ENCODE data around the gene RERE. TPM values are rescaled to one million over a fixed set of nuclear protein-coding genes. Genes with fewer than 3 reads are reported as not detected.
"Not testable (repeated sequence)": the region's sequence is repeated elsewhere in the genome, so short reads cannot be mapped to it uniquely, and the experiment has no call there.

RERE gene
- total RNA-seq, 6 experiments from 2014 or later = 36.5 to 41.6 (median 37.5) TPM

DNA sequence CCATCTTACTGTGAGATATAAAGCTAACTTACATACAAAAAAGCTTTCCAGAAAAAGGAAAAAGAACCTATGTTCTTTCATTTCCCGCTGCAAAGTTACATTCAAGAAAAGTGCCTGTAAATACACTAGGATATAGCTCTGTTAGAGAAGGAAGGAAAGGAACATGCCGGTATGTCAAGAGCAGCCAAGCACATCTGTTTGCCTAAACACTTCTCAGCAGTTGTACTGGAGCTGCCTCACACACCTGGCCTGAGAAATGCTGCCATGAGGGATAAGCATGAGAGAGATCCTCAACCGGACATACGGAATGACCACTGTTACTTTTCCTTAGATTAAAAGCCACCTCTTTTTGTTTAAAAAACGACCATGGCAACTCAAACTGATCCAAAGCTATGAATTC is 189.7 kb downstream of the RERE start:
- peaks cover 5% of the 10 kb centered on the region; the same call in 1 of the 2 replicates for H3K36me3 Mint-ChIP-seq (ENCODE audit: low read depth)
- no peaks in the 10 kb centered on the region for H3K9me3 Mint-ChIP-seq
- no peak overlapping the region for H3K27ac Mint-ChIP-seq
- TF ChIP-seq, protein P1, sequence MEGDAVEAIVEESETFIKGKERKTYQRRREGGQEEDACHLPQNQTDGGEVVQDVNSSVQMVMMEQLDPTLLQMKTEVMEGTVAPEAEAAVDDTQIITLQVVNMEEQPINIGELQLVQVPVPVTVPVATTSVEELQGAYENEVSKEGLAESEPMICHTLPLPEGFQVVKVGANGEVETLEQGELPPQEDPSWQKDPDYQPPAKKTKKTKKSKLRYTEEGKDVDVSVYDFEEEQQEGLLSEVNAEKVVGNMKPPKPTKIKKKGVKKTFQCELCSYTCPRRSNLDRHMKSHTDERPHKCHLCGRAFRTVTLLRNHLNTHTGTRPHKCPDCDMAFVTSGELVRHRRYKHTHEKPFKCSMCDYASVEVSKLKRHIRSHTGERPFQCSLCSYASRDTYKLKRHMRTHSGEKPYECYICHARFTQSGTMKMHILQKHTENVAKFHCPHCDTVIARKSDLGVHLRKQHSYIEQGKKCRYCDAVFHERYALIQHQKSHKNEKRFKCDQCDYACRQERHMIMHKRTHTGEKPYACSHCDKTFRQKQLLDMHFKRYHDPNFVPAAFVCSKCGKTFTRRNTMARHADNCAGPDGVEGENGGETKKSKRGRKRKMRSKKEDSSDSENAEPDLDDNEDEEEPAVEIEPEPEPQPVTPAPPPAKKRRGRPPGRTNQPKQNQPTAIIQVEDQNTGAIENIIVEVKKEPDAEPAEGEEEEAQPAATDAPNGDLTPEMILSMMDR (IDR thresholded peaks at IDR 0.05) = no peak
- no peak overlapping the region for H3K4me3 Mint-ChIP-seq
- H3K27me3 Mint-ChIP-seq (ENCODE audit: insufficient read depth) = peaks cover 2% of the 10 kb centered on the region
- no peak for DNase-seq
- peaks cover 69% of the 10 kb centered on the region for H3K4me1 Mint-ChIP-seq (ENCODE audit: low read depth)

GRCh38 chr1:8625981-8626898 is 191.2 kb downstream of the RERE start:
- H3K4me1 Mint-ChIP-seq (ENCODE audit: low read depth) = peaks cover 60% of the 10 kb centered on the region
- peak overlapping the region; percentile 85 for H3K27ac Mint-ChIP-seq
- no peaks in the 10 kb centered on the region for H3K9me3 Mint-ChIP-seq
- H3K27me3 Mint-ChIP-seq (ENCODE audit: insufficient read depth) = peaks cover 2% of the 10 kb centered on the region
- peak overlapping the region; percentile 61 for H3K4me3 Mint-ChIP-seq
- TF ChIP-seq, protein P1 (IDR thresholded peaks at IDR 0.05) = no peak
- DNase-seq = peak; percentile 93
- H3K36me3 Mint-ChIP-seq (ENCODE audit: low read depth) = peaks cover 5% of the 10 kb centered on the region; the same call in 1 of the 2 replicates

DNA sequence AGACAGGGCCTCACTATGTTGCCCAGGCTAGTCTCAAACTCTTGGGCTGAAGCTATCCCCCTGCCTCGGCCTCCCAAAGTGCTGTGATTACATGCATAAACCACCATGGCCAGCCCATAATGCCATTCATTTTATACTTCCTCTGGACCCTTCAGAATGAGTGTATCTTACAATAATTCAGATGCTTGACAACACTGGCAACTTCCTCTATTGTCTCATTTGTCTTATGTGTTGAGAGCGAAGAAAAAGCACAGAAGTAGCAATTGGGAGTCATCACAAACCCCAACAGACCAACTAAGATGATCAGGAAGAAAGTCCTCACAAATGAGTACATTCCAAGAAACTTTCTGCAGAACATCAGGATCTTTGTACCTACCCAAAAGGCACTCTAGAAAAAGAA is 191.9 kb downstream of the RERE start:
- Mint-ChIP-seq H3K27ac (peak overlapping the region; percentile 85; the same call in 1 of the 2 replicates), H3K9me3 (no peaks in the 10 kb centered on the region)
- TF ChIP-seq, protein P1 (IDR thresholded peaks at IDR 0.05) = no peak

DNA sequence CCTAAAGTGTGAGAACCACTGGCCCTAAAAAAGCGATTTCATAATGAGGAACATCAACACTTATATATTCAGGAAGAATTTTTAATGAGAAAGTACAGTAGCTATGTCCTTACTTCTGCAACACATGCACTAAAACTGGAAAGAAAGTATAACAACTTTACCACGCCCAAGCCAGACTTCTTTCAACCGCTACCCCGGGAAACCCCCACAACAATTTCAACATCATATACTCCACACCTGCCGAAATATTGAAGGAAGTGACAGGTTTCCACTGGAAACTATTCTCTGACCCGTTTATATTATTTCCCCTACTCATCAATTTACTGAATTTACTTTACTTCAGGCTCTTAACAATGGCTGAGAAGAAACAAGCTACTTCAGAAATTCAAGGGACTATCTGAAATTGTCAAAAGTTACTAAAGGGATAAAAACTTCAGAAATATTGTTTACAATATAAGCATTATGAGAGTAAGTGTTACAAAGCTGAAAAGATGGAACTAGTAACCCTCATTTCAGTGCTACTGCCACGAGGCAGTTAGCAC is 193.7 kb downstream of the RERE start:
- H3K4me3 Mint-ChIP-seq; H3K9me3 Mint-ChIP-seq; DNase-seq; H3K36me3 Mint-ChIP-seq (ENCODE audit: low read depth); H3K27me3 Mint-ChIP-seq (ENCODE audit: insufficient read depth); H3K27ac Mint-ChIP-seq: not testable (repeated sequence)
- H3K4me1 Mint-ChIP-seq (ENCODE audit: low read depth) = peaks cover 40% of the 10 kb centered on the region

More for the DNA sequence above, 191.9 kb downstream of the RERE start:
- Mint-ChIP-seq H3K36me3 (ENCODE audit: low read depth) (peaks cover 5% of the 10 kb centered on the region; the same call in 1 of the 2 replicates), H3K27me3 (ENCODE audit: insufficient read depth) (peaks cover 2% of the 10 kb centered on the region), H3K4me3 (peak overlapping the region; percentile 24), H3K4me1 (ENCODE audit: low read depth) (peaks cover 52% of the 10 kb centered on the region)
- no peak for DNase-seq

- H3K27me3 Mint-ChIP-seq (ENCODE audit: insufficient read depth); H3K27ac Mint-ChIP-seq; H3K4me3 Mint-ChIP-seq; H3K9me3 Mint-ChIP-seq; DNase-seq; H3K36me3 Mint-ChIP-seq (ENCODE audit: low read depth): not testable (repeated sequence)
- peaks cover 33% of the 10 kb centered on the region for H3K4me1 Mint-ChIP-seq (ENCODE audit: low read depth)
Measured at GRCh38 chr1:8621785-8622348, 195.6 kb downstream of the RERE start.

GRCh38 chr1:8621034-8621582 is 196.3 kb downstream of the RERE start:
- H3K4me1 Mint-ChIP-seq (ENCODE audit: low read depth) = peaks cover 32% of the 10 kb centered on the region
- H3K36me3 Mint-ChIP-seq (ENCODE audit: low read depth); H3K4me3 Mint-ChIP-seq; H3K27me3 Mint-ChIP-seq (ENCODE audit: insufficient read depth); H3K27ac Mint-ChIP-seq; H3K9me3 Mint-ChIP-seq; DNase-seq: not testable (repeated sequence)

- not testable (repeated sequence) for H3K4me3 Mint-ChIP-seq; H3K9me3 Mint-ChIP-seq; H3K36me3 Mint-ChIP-seq (ENCODE audit: low read depth); H3K27me3 Mint-ChIP-seq (ENCODE audit: insufficient read depth); DNase-seq; H3K27ac Mint-ChIP-seq
- peaks cover 27% of the 10 kb centered on the region for H3K4me1 Mint-ChIP-seq (ENCODE audit: low read depth)
Measured at GRCh38 chr1:8619917-8620502, 197.4 kb downstream of the RERE start.

DNA sequence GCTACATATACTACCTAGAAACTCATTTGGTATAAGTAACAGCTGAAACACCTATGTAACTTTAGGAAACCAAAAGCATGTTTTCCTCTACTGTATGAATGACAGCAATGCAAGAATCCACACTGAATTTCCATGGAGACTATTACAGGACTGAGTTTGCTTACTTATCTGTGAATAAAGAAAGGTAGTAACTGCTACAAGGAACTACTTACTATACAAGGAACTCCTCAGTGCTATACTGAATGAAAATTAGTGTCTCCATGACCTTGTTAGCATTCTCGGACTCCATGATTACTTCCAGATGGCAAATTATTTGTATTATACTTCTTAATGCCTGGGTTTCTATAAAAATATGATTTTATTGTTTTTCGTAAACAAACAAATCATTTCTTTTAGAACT is 198.0 kb downstream of the RERE start:
- H3K4me3 Mint-ChIP-seq = not testable (repeated sequence)
- peaks cover 24% of the 10 kb centered on the region for H3K4me1 Mint-ChIP-seq (ENCODE audit: low read depth)

More for the DNA sequence above, 198.0 kb downstream of the RERE start:
- not testable (repeated sequence) for H3K36me3 Mint-ChIP-seq (ENCODE audit: low read depth); DNase-seq; H3K27ac Mint-ChIP-seq; H3K9me3 Mint-ChIP-seq; H3K27me3 Mint-ChIP-seq (ENCODE audit: insufficient read depth)

Measured in HFFc6 (cell line).